Measurements from ENCODE around the gene UBQLN1.
A peak's percentile ranks its signal among the peaks of the same experiment; 100 is the strongest.

Gene UBQLN1

GRCh38 chr9:83722726-83723495, 15.2 kb upstream of the UBQLN1 start:
- Histone ChIP-seq H3K36me3 (ENCODE audit: insufficient read depth, insufficient read length, low read length) (no peaks in the 10 kb centered on the region), H3K9ac (ENCODE audit: insufficient read length, low read depth) (no peak overlapping the region), H3K4me1 (ENCODE audit: insufficient read depth, insufficient read length) (no peaks in the 10 kb centered on the region), H3K9me3 (ENCODE audit: insufficient read depth, low read length) (peaks cover 5% of the 10 kb centered on the region; the same call in 1 of the 2 replicates), H3K4me3 (ENCODE audit: insufficient read length, low read depth) (no peak overlapping the region), H3K27me3 (ENCODE audit: insufficient read depth, insufficient read length) (no peaks in the 10 kb centered on the region)
- no peak for DNase-seq (ENCODE audit: low read depth, low spot score)
- no peak for TF ChIP-seq ZNF274 (IDR thresholded peaks at IDR 0.05; ENCODE audit: low read depth, low read length)
- TF ChIP-seq SUZ12 (IDR thresholded peaks at IDR 0.05; ENCODE audit: extremely low read depth, insufficient read depth, insufficient read length) = no peak
- no peak for TF ChIP-seq YY1 (IDR thresholded peaks at IDR 0.05; ENCODE audit: insufficient read depth, insufficient read length)

GRCh38 chr9:83721509-83721908, 13.8 kb upstream of the UBQLN1 start:
- no peak overlapping the region for H3K9ac ChIP-seq (ENCODE audit: insufficient read length, low read depth)
- no peaks in the 10 kb centered on the region for H3K4me1 ChIP-seq (ENCODE audit: insufficient read depth, insufficient read length)
- H3K27me3 ChIP-seq (ENCODE audit: insufficient read depth, insufficient read length) = no peaks in the 10 kb centered on the region
- no peaks in the 10 kb centered on the region for H3K36me3 ChIP-seq (ENCODE audit: insufficient read depth, insufficient read length, low read length)
- no peak for DNase-seq (ENCODE audit: low read depth, low spot score)
- TF ChIP-seq ZNF274 (IDR thresholded peaks at IDR 0.05; ENCODE audit: low read depth, low read length) (no peak), YY1 (IDR thresholded peaks at IDR 0.05; ENCODE audit: insufficient read depth, insufficient read length) (no peak), SUZ12 (IDR thresholded peaks at IDR 0.05; ENCODE audit: extremely low read depth, insufficient read depth, insufficient read length) (no peak)
- no peak overlapping the region for H3K4me3 ChIP-seq (ENCODE audit: insufficient read length, low read depth)
- H3K9me3 ChIP-seq (ENCODE audit: insufficient read depth, low read length) = no peaks in the 10 kb centered on the region

- Histone ChIP-seq H3K4me1 (ENCODE audit: insufficient read depth, insufficient read length) (no peaks in the 10 kb centered on the region), H3K9ac (ENCODE audit: insufficient read length, low read depth) (no peak overlapping the region), H3K9me3 (ENCODE audit: insufficient read depth, low read length) (peaks cover 6% of the 10 kb centered on the region; the same call in 1 of the 2 replicates), H3K27me3 (ENCODE audit: insufficient read depth, insufficient read length) (no peaks in the 10 kb centered on the region), H3K36me3 (ENCODE audit: insufficient read depth, insufficient read length, low read length) (no peaks in the 10 kb centered on the region), H3K4me3 (ENCODE audit: insufficient read length, low read depth) (no peak overlapping the region)
- no peak for DNase-seq (ENCODE audit: low read depth, low spot score)
- TF ChIP-seq YY1 (IDR thresholded peaks at IDR 0.05; ENCODE audit: insufficient read depth, insufficient read length) (no peak), SUZ12 (IDR thresholded peaks at IDR 0.05; ENCODE audit: extremely low read depth, insufficient read depth, insufficient read length) (no peak), ZNF274 (IDR thresholded peaks at IDR 0.05; ENCODE audit: low read depth, low read length) (no peak)
Observed at GRCh38 chr9:83715794-83716193, 8.0 kb upstream of the UBQLN1 start.

DNA sequence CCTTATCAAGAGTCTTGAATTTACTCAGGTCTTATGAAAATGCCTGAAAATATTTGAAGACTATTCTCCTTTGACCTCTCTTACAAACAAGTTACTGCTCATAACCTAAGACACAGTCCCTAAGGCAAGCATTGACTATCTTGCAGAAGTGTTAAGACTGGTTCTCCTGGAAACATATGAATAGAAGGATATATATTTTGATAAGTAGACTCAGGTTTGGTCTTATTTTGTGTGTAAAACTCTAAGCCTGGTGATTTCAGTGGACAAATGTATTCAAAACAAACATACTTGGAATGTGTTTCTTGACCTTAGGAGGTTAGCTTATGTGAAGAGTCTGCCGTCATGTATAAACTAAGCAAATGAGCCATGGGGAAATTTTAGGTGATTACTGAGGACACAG, 7.5 kb upstream of the UBQLN1 start:
- H3K27me3 ChIP-seq (ENCODE audit: insufficient read depth, insufficient read length) = no peaks in the 10 kb centered on the region
- TF ChIP-seq YY1 (IDR thresholded peaks at IDR 0.05; ENCODE audit: insufficient read depth, insufficient read length) = no peak
- H3K4me1 ChIP-seq (ENCODE audit: insufficient read depth, insufficient read length) = no peaks in the 10 kb centered on the region
- H3K36me3 ChIP-seq (ENCODE audit: insufficient read depth, insufficient read length, low read length) = no peaks in the 10 kb centered on the region
- no peak overlapping the region for H3K4me3 ChIP-seq (ENCODE audit: insufficient read length, low read depth)
- peaks cover 6% of the 10 kb centered on the region; the same call in 1 of the 2 replicates for H3K9me3 ChIP-seq (ENCODE audit: insufficient read depth, low read length)
- H3K9ac ChIP-seq (ENCODE audit: insufficient read length, low read depth) = no peak overlapping the region
- no peak for DNase-seq (ENCODE audit: low read depth, low spot score)

- H3K27me3 ChIP-seq (ENCODE audit: insufficient read depth, insufficient read length) = no peaks in the 10 kb centered on the region
- H3K9ac ChIP-seq (ENCODE audit: insufficient read length, low read depth) = no peak overlapping the region
- H3K9me3 ChIP-seq (ENCODE audit: insufficient read depth, low read length) = peaks cover 6% of the 10 kb centered on the region; the same call in 1 of the 2 replicates
- no peaks in the 10 kb centered on the region for H3K36me3 ChIP-seq (ENCODE audit: insufficient read depth, insufficient read length, low read length)
- no peaks in the 10 kb centered on the region for H3K4me1 ChIP-seq (ENCODE audit: insufficient read depth, insufficient read length)
- H3K4me3 ChIP-seq (ENCODE audit: insufficient read length, low read depth) = no peak overlapping the region
- DNase-seq (ENCODE audit: low read depth, low spot score) = no peak
- TF ChIP-seq ZNF274 (IDR thresholded peaks at IDR 0.05; ENCODE audit: low read depth, low read length) (no peak), YY1 (IDR thresholded peaks at IDR 0.05; ENCODE audit: insufficient read depth, insufficient read length) (no peak), SUZ12 (IDR thresholded peaks at IDR 0.05; ENCODE audit: extremely low read depth, insufficient read depth, insufficient read length) (no peak)
Observed at GRCh38 chr9:83714329-83714728, 6.6 kb upstream of the UBQLN1 start.

DNA sequence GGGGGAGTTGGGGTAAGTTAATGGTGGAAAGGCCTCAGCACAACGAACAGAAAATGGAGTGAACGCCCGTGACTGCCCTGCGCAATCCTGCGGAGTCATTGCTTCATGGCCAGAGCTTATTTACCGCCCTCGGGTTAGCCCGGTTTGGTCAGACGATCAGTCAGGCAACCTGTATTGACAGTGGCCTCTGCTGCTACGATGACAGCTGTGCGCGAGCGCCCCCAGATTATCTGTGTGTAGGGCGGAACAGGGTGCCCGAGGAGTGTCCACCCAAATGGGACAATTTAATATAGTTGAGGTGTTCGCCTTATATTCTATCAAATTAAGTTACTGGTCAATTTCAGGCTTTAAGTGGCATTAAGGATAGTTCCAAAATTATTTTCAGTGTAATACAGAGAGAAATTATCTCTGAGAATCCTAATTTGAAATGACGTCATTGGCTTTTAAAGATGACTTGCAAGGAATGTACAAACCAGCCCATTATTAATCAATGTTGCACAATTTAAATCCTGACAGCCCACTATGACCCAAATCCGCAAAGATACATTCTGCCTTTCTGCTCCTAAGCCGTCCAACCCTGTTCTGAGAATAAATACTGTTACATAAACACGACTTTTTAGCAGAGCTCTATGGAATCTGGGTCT, 879 bp upstream of the UBQLN1 start:
- Histone ChIP-seq H3K4me1 (ENCODE audit: insufficient read depth, insufficient read length) (no peaks in the 10 kb centered on the region), H3K36me3 (ENCODE audit: insufficient read depth, insufficient read length, low read length) (peaks cover 12% of the 10 kb centered on the region), H3K4me3 (ENCODE audit: insufficient read length, low read depth) (peak overlapping the region; percentile 98), H3K9ac (ENCODE audit: insufficient read length, low read depth) (peak overlapping the region; percentile 99), H3K27me3 (ENCODE audit: insufficient read depth, insufficient read length) (no peaks in the 10 kb centered on the region), H3K9me3 (ENCODE audit: insufficient read depth, low read length) (no peaks in the 10 kb centered on the region)
- DNase-seq (ENCODE audit: low read depth, low spot score) = peak; percentile 23
- TF ChIP-seq ZNF274 (IDR thresholded peaks at IDR 0.05; ENCODE audit: low read depth, low read length) (no peak), YY1 (IDR thresholded peaks at IDR 0.05; ENCODE audit: insufficient read depth, insufficient read length) (no peak), SUZ12 (IDR thresholded peaks at IDR 0.05; ENCODE audit: extremely low read depth, insufficient read depth, insufficient read length) (no peak)

GRCh38 chr9:83707518-83707767, 315 bp downstream of the UBQLN1 start:
- no peaks in the 10 kb centered on the region for H3K27me3 ChIP-seq (ENCODE audit: insufficient read depth, insufficient read length)
- H3K4me1 ChIP-seq (ENCODE audit: insufficient read depth, insufficient read length) = no peaks in the 10 kb centered on the region
- H3K9me3 ChIP-seq (ENCODE audit: insufficient read depth, low read length) = no peaks in the 10 kb centered on the region
- TF ChIP-seq ZNF274 (IDR thresholded peaks at IDR 0.05; ENCODE audit: low read depth, low read length) = no peak
- no peak for TF ChIP-seq SUZ12 (IDR thresholded peaks at IDR 0.05; ENCODE audit: extremely low read depth, insufficient read depth, insufficient read length)
- no peak for TF ChIP-seq YY1 (IDR thresholded peaks at IDR 0.05; ENCODE audit: insufficient read depth, insufficient read length)
- H3K9ac ChIP-seq (ENCODE audit: insufficient read length, low read depth) = peak overlapping the region; percentile 99
- peak; percentile 5 for DNase-seq (ENCODE audit: low read depth, low spot score)
- peaks cover 17% of the 10 kb centered on the region for H3K36me3 ChIP-seq (ENCODE audit: insufficient read depth, insufficient read length, low read length)
- peak overlapping the region; percentile 98 for H3K4me3 ChIP-seq (ENCODE audit: insufficient read length, low read depth)

Data from NT2/D1 (cell line).